Motor neuron (in vitro differentiated cells): ENCODE measurements around the gene WDR64. TPM values are rescaled to one million over a fixed set of nuclear protein-coding genes. Genes with fewer than 3 reads are reported as not detected.
"Not testable (repeated sequence)": the region's sequence is repeated elsewhere in the genome, so short reads cannot be mapped to it uniquely, and the experiment has no call there.

Source experiments
- ATAC-seq, 8 experiments: fragments of 200-7000 bp; cut with Tn5 transposase; replicated peaks in 6 of 8; 2 replicates each; pipeline ENCODE4 v1.8.0; 2021; ENCODE audit warnings: mild to moderate bottlenecking in 8 of 8, moderate library complexity in 8 of 8
- H3K27ac ChIP-seq, 2 donors: fragments of 250-450 bp; sonication (Bioruptor Pico); 2 replicates each; pipeline ENCODE4 v1.9.0; 2021; ENCODE audit warnings: antibody characterized with exemption in 2 of 2, mild to moderate bottlenecking in 2 of 2, moderate library complexity in 1 of 2
- H3K4me1 ChIP-seq, 2 donors: fragments of 250-450 bp; sonication (Bioruptor Pico); replicated peaks in 1 of 2; 2 replicates each; pipeline ENCODE4 v1.6.1; 2021; ENCODE audit warnings: antibody characterized with exemption in 2 of 2, mild to moderate bottlenecking in 2 of 2, moderate library complexity in 1 of 2
- H3K4me3 ChIP-seq, 5 donors: fragments of 250-450 bp; sonication (Bioruptor Pico); 2 replicates each; pipeline ENCODE4 v1.9.0; 2021; ENCODE audit warnings: antibody characterized with exemption in 5 of 5, mild to moderate bottlenecking in 5 of 5, moderate library complexity in 4 of 5
- WGBS, 10 experiments: fragments of 450-650 bp; shearing (Covaris generic); methylation state at CpG; one replicate each; pipeline ENCODE4 v1.0.0; 2022; 5-methylcytosine and 5-hydroxymethylcytosine counted together
- in situ Hi-C, 9 experiments: fragments of 400-800 bp; cut with MboI; loops; one replicate each; pipeline ENCODE4 v1.15.0; 2021; ENCODE audit warnings: low sequenced_read_pairs in 9 of 9, low pct_unique_long_range_greater_than_20kb in 2 of 9; ENCODE audit not compliant: unreplicated experiment in 9 of 9
- total RNA-seq, 8 experiments: library from RNA; unstranded; fragments of 300-600 nt; gene quantifications; 2 replicates each; pipeline versions ENCODE4 v1.2.3 to v1.2.4, GENCODE V29; 2022

Gene WDR64
- total RNA-seq, 8 experiments from 2014 or later: 0.05 to 0.85 (median 0.27) TPM; not detected in 4

DNA sequence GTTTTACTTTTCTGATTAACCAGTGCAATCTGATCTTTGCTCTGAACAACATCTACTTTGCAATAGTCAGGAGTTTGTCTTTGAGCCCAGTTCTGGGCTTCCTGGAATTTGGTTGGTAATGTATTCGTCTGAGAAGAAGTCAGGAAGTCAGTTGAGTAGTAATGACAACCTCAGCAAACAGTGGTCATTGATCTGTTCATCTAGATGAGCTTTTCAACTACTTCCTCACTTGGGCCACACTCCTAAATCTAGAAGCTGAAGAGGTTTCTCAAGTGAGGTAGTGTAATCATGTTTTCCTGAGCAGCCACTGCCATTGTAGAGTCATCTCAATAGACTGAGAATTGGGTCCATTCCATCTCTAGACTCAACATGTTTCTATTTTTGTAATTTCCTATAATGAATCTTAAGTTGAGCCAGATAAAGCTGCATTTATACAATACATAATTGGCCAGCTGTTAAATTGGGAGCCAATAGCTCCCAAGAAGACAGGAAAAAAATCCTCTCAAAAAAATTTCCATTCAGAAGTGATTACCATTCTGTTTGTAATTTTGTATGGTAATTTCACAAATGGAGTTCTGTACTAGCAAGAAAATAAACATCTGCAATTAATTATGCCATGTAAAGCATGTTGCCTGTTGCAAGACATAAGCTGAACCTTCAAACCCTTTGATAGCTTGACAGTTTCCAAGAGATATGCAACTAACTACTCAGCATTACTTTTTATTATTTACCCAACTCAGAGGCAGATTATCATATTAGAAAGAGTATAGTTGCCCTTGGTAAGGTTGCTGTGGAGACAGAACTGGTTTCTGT, 49.6 kb downstream of the WDR64 start:
- Histone ChIP-seq H3K4me3 (no peak overlapping the region), H3K27ac (no peak overlapping the region), H3K4me1 (no peaks in the 10 kb centered on the region)
- in situ Hi-C loops: no loop called here
- 62 to 100% (median 83%) methylated on average over 1 of the region's 1 CpG; no CpG with 5 or more reads in 5 of the 10 experiments for WGBS, 10 experiments
- ATAC-seq: peak in 3 of 8 experiments; percentile 81 to 89 (median 89)

DNA sequence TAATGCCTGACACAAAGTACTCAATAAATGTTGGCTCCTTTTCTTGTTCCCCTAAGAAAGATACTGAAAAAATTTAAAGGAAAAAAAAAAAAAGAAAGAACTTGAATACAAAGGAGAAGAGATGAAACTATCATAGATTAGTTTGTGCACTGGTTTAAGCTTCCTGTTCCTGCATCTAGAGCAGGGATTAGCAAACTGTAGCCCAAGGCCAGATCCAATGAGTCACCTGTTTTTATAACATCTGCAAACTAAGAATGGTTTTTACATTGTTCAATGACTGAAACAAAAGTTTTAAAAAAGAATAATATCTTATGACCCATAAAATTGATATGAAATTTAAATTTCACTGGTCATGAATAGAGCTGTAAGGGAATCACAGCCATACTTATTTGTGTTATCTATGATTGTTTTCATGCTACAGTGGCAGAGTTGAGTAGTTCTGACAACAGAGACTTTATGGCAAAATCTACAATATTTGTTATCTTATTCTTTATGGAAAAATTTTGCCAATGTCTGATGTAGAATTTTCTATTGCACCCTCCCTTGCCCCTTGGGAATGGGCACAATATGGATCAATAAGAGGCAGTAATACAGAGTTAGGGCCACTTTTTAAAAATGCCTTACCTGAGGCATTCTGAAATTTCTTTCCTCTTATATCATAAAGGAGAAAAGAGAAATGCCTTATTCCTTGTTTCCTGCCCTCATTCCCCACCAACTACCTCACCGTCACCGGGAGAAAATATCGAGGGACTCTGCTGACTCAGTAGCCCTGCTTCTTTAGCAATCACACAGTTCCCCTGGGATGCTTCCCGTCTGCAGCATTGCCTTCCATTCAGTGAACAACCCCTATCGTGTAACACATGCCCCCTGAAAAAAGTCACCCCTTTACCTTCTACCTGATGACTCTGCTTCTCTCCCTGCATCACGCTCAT, 50.6 kb downstream of the WDR64 start:
- ATAC-seq: peak in 3 of 8 experiments; percentile 68 to 81 (median 74)
- in situ Hi-C loops: no loop called here
- H3K27ac ChIP-seq: no peak overlapping the region
- 22 to 93% (median 83%) methylated on average over 1 to 6 of the region's 6 CpGs; no CpG with 5 or more reads in 1 of the 10 experiments for WGBS, 10 experiments
- no peak overlapping the region for H3K4me3 ChIP-seq
- no peaks in the 10 kb centered on the region for H3K4me1 ChIP-seq

DNA sequence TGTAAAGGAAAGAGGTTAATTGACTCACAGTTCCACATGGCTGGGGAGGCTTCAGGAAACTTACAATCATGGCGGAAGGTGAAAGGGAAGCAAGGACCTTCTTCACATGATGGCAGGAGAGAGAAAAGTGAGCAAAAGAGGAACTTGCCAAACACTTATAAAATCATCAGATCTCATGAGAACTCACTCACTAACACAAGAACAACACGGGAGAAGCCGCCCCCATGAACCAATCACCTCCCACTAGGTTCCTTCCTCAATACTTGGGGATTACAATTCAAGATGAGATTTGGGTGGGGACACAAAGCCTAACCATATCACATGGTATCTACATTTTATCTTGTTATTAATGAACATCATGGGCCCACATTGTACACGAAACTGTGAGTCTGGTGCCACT, 51.7 kb downstream of the WDR64 start:
- WGBS, 10 experiments: 73 to 100% (median 88%) methylated on average over 1 to 4 of the region's 4 CpGs; no CpG with 5 or more reads in 2 of the 10 experiments
- H3K4me1 ChIP-seq, H3K27ac ChIP-seq, ATAC-seq, in situ Hi-C loops, H3K4me3 ChIP-seq: not testable (repeated sequence)

DNA sequence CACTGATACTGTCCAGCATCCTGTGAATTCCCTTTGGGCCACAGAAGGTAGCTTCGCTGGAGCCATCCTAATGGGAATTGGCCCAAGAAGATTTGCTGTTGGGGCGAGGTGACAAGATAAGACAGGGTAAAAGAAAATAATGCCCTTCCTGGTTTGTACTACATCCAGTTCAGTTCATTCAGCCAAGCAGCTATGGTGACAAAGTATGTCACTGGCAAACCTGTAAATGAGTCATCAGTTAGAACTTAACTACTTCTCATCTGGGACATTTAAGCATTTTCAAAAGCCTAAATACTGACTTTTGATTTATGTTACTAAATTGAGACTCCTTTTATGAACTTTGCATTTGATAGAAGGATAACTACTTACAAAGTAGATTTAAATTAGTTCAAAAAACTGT, 54.2 kb downstream of the WDR64 start:
- in situ Hi-C loops: no loop called here
- no peak overlapping the region for H3K27ac ChIP-seq
- WGBS, 10 experiments: 29 to 90% (median 68%) methylated on average over 1 to 2 of the region's 2 CpGs; no CpG with 5 or more reads in 1 of the 10 experiments
- no peaks in the 10 kb centered on the region for H3K4me1 ChIP-seq
- ATAC-seq: no peak
- H3K4me3 ChIP-seq: no peak overlapping the region

DNA sequence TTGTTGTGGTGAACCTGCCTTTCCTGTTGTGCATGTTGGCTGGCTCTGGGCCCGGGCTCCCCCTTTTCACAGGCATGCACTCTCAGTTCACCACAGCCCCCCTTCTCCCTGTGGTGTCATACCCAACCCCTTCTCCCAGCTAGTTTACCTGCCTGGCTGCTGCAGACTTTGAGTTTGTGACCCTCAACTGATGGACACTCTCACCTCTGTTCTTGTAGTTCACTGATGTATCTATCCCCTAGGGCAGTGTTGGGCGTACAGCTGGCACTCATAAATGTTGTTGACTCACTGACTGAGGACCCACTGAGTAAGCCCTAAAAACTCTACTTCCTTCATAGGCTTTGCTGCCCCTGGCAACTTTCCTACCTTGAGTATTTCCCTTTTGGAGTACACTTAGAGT, 54.9 kb downstream of the WDR64 start:
- Histone ChIP-seq H3K4me1 (no peaks in the 10 kb centered on the region), H3K27ac (no peak overlapping the region), H3K4me3 (no peak overlapping the region)
- no peak for ATAC-seq
- WGBS, 10 experiments: 40 to 100% (median 50%) methylated on average over 1 to 2 of the region's 2 CpGs; no CpG with 5 or more reads in 2 of the 10 experiments
- in situ Hi-C loops: no loop called here

DNA sequence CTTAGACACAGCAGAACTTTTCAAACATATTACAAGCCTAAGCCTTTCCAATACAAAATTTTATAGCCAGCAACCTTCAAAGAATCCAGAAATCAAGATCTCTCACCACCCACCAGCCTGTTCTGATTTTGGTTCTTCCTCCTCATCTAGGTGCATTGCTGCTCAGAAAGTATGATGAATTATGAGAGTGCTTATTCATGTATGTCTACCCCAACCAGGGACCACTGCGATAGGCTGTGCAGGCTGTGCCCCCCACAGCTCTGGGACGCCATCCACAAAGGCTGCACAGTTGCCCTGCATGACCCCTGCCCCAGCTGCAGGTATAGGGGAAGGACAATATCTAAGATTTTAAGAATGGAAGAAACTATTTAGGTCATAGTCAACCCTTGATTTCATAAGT, 55.4 kb downstream of the WDR64 start:
- in situ Hi-C loops: no loop called here
- H3K27ac ChIP-seq: no peak overlapping the region
- 17 to 100% (median 68%) methylated on average over 1 to 2 of the region's 2 CpGs; no CpG with 5 or more reads in 1 of the 10 experiments for WGBS, 10 experiments
- H3K4me3 ChIP-seq: no peak overlapping the region
- H3K4me1 ChIP-seq: no peaks in the 10 kb centered on the region
- no peak for ATAC-seq

DNA sequence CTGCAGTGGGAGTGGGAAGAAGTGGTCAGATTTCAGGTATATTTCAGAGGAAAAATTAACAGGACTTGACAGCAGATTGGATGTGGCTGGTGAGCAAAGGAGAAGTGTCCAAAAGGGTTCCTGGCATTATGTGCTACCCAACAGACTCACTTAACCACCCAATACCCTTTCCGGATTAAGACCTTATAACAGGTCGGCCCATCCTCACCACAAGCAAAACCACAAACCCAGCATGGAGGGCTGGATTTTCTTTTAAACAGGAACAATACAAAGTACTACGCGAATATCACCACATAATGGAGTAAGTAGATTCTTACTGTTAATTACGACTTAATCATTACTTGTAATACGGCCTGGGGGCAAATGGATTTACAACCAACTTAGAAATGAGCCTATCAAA, 59.2 kb downstream of the WDR64 start:
- Histone ChIP-seq H3K4me1 (peaks cover 0 to 11% of the 10 kb centered on the region in 2 donors), H3K27ac (no peak overlapping the region), H3K4me3 (no peak overlapping the region)
- in situ Hi-C loops: no loop called here
- 75 to 100% (median 95%) methylated on average over 1 to 6 of the region's 6 CpGs; no CpG with 5 or more reads in 1 of the 10 experiments for WGBS, 10 experiments
- ATAC-seq: no peak

DNA sequence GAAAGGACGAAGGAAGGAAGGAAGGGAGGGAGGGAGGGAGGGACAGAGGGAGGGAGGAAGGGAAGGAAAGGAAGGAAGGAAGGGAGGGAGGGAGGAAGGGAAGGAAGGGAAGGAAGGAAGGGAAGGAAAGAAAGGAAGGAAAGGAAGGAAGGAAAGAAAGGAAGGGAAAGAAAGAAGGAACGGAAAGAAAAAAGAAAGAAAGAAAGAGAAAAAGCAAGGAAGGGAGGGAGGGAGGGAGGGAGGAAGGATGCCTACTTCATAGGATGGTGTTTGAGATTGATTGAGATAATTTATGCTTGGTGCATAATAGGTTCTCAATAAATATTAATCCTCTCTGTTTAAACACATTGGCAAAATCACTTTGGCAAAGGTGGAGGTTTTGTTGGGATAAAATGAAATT, 61.2 kb downstream of the WDR64 start:
- WGBS, 10 experiments: 63 to 100% (median 83%) methylated on average over 1 of the region's 2 CpGs; no CpG with 5 or more reads in 6 of the 10 experiments
- Histone ChIP-seq H3K4me1 (peaks cover 0 to 11% of the 10 kb centered on the region in 2 donors), H3K4me3 (no peak overlapping the region), H3K27ac (no peak overlapping the region)
- no peak for ATAC-seq
- in situ Hi-C loops: no loop called here

DNA sequence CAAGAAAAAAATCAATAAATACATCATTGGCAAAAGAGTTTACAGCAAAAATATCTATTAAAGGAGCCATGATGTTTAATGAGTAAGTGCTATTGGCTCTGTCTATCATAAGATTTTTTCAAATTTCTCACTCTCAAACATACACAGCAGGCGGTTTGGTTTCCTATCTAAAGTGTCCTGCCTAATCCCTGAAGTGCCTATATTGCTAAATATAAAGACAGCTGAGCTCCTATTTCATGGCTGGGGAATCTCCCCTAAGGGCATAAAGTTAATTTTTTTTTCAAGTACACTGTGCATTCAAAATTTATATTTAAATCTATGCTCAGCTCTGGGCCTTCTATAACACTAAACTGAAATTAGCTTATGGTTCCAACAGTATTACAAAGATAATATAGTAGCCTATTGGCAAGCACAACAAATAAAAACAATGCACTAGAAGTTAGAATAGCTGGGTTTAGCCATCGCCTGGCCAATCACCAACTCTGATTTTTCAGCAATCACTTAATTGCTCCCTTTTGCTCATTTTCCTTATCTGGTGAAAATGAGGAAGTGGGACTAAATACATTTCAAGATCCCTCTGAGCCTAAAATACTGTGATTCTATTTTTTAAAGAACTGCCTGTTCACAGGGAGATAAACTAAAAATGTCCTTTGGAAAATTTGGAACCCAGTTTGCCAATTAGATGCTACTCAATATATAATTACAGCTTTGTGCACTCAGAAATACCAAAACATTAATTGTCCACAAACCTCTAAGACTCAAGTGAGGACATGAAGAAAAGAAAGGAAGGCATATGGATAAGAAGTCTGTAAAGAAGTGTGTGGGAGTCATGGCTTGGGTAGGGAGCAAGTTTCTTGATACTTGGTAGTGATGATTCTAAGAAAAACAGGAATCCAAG, 62.5 kb downstream of the WDR64 start:
- in situ Hi-C loops: no loop called here
- 25 to 100% (median 88%) methylated on average over 1 to 2 of the region's 2 CpGs; no CpG with 5 or more reads in 1 of the 10 experiments for WGBS, 10 experiments
- Histone ChIP-seq H3K27ac (no peak overlapping the region), H3K4me1 (peaks cover 0 to 11% of the 10 kb centered on the region in 2 donors), H3K4me3 (no peak overlapping the region)
- ATAC-seq: no peak

DNA sequence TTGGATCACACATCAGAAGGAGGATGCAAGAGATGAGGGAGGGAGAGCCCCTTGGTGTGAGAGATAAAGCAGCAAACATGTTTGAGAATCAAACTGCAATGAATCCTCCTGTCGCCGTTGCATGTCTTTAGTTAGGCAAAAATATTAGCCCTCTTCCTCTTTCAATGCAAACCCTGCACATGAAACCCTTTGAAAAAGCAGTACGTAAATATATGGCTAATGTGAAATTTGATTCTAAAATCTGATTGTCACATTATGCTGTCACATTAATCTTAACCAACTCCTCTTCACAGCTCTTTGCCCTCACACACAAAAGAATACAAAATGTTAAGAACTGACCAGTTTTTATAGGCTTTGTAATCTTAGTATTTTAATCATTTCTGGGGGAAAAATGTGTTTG, 63.4 kb downstream of the WDR64 start:
- Histone ChIP-seq H3K27ac (no peak overlapping the region), H3K4me1 (peaks cover 0 to 11% of the 10 kb centered on the region in 2 donors), H3K4me3 (no peak overlapping the region)
- WGBS, 10 experiments: 38 to 100% (median 80%) methylated on average over 1 to 3 of the region's 3 CpGs; no CpG with 5 or more reads in 1 of the 10 experiments
- peak in 2 of 8 experiments; percentile 4 to 13 for ATAC-seq
- in situ Hi-C loops: no loop called here

DNA sequence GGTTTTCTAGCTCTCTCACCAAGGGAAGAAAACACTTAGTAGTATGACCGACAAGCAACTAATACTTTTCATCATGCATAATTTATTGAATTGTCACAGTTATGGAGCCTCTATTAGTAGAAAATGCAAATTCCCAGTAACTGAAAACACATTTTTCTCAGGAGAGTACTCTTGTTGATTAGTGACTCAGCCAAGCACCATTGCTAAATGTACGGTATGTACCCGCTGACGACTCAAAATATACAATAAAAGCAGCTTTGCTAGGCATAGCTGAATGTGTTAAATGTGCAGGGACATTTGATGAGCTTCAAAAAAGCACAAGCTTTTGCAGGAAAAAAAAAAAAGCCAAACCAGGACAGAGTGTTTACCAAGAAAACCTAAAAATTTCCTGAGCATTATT, 63.9 kb downstream of the WDR64 start:
- peak; percentile 19 to 99 (median 54) for ATAC-seq
- Histone ChIP-seq H3K4me3 (no peak overlapping the region), H3K27ac (no peak overlapping the region), H3K4me1 (peaks cover 0 to 11% of the 10 kb centered on the region in 2 donors)
- in situ Hi-C loops: no loop called here
- 6 to 85% (median 40%) methylated on average over 1 to 4 of the region's 4 CpGs; no CpG with 5 or more reads in 1 of the 10 experiments for WGBS, 10 experiments

DNA sequence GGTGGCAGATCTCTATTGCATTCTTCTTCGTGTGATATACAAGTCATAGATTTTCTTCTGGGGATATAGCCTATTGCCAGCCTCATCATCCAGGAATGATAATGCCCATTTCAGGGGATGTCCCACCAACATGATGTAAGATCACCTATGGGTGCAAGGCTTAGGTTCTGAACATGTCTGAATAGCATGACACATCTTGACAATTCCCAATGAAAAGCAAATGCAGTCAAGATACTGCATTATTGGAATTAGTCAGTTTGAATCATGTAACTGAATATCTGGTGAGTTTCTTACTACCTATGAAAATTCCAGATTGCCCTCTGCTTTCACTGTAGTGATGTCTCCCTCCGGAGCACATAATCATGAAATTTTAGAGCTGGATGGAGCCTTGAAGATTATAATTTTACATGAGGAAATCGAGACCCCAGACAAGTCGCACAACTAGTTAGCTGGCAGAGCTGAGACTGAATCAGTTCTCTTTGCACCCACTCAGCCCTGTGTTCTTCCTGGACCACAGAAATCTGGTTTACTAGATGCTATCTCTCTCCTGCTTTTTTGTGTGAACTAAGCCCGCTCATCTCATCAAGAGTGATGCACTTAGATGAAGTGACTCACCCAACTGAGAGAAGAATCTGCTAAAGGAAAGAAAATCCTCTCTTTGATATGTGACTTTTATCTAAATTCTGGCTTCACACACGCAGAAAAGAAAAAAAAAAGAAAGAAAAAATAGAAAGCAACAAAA, 65.0 kb downstream of the WDR64 start:
- WGBS, 10 experiments: 39 to 90% (median 71%) methylated on average over 2 to 6 of the region's 6 CpGs
- in situ Hi-C loops: no loop called here
- Histone ChIP-seq H3K27ac (no peak overlapping the region), H3K4me1 (peaks cover 0 to 11% of the 10 kb centered on the region in 2 donors), H3K4me3 (no peak overlapping the region)
- ATAC-seq: no peak
